Globus pallidus (tissue), 1 donor: ENCODE measurements around the gene TNS3.
"Not testable (repeated sequence)": the region's sequence is repeated elsewhere in the genome, so short reads cannot be mapped to it uniquely, and the experiment has no call there.

Experiments used
- DNase-seq: peaks from one replicate; pipeline ENCODE4 v3.0.0-alpha.2; 2015; ENCODE audit warnings: low spot score

TNS3 gene

GRCh38 chr7:47561715-47562446 is 20.0 kb downstream of the TNS3 start:
- no peak for DNase-seq

GRCh38 chr7:47559306-47560220 is 22.3 kb downstream of the TNS3 start:
- no peak for DNase-seq

GRCh38 chr7:47557694-47558670 is 23.9 kb downstream of the TNS3 start:
- no peak for DNase-seq

- no peak for DNase-seq
Measured at GRCh38 chr7:47557317-47557693, 24.6 kb downstream of the TNS3 start.

- DNase-seq, result no peak
Measured at GRCh38 chr7:47556511-47557180, 25.3 kb downstream of the TNS3 start.

- DNase-seq, result no peak
Measured at GRCh38 chr7:47553309-47553708, 28.6 kb downstream of the TNS3 start.

- no peak for DNase-seq
Measured at GRCh38 chr7:47552621-47553020, 29.3 kb downstream of the TNS3 start.

- DNase-seq, result no peak
Measured at GRCh38 chr7:47551668-47552440, 30.1 kb downstream of the TNS3 start.

GRCh38 chr7:47550788-47551470 is 31.0 kb downstream of the TNS3 start:
- no peak for DNase-seq

- DNase-seq, result no peak
Measured at GRCh38 chr7:47549916-47550315, 32.0 kb downstream of the TNS3 start.

- DNase-seq, result no peak
Measured at GRCh38 chr7:47549397-47549796, 32.5 kb downstream of the TNS3 start.

GRCh38 chr7:47548546-47548945 is 33.4 kb downstream of the TNS3 start:
- DNase-seq, result no peak

GRCh38 chr7:47546733-47547494 is 35.0 kb downstream of the TNS3 start:
- no peak for DNase-seq

- DNase-seq, result no peak
Measured at GRCh38 chr7:47546171-47546570, 35.7 kb downstream of the TNS3 start.

GRCh38 chr7:47544416-47544815 is 37.5 kb downstream of the TNS3 start:
- no peak for DNase-seq

GRCh38 chr7:47543714-47544113 is 38.2 kb downstream of the TNS3 start:
- DNase-seq, result no peak

GRCh38 chr7:47543056-47543455 is 38.9 kb downstream of the TNS3 start:
- no peak for DNase-seq

GRCh38 chr7:47542051-47542450 is 39.9 kb downstream of the TNS3 start:
- DNase-seq, result no peak

GRCh38 chr7:47541485-47541884 is 40.4 kb downstream of the TNS3 start:
- DNase-seq, result not testable (repeated sequence)
